Epithelial cell of umbilical artery (primary cell): ENCODE measurements around the gene YBX3. TPM values are rescaled to one million over a fixed set of nuclear protein-coding genes. Genes with fewer than 3 reads are reported as not detected.

Source experiments
- total RNA-seq: library from RNA; depleted of rRNA; stranded (reverse); fragments of >200 nt; gene quantifications from 2 replicates; pipeline ENCODE4 v1.2.3, GENCODE V29; 2014

The YBX3 gene
- 156 and 217 TPM in 2 replicates for total RNA-seq

GRCh38 chr12:10722905-10723746 is at the start of gene YBX3:
TSS of gene YBX3 (minus strand) at chr12:10723323. CDS start at chr12:10723111, 212 bp downstream.

GRCh38 chr12:10673659-10674384 is 49.3 kb downstream of the YBX3 start, which contains the start of gene STYK1:
TSS of gene STYK1 (minus strand) at chr12:10674052. CDS start at chr12:10634618, 39,434 bp downstream.

Other genes starting within 250 kb of the YBX3 start
- gene EIF2S3B, start 217.4 kb downstream of the YBX3 start, total RNA-seq, result 1.3 and 1.5 TPM in 2 replicates
- gene MAGOHB, start 109.7 kb downstream of the YBX3 start, total RNA-seq, result 16.2 and 21.4 TPM in 2 replicates
- 5.0 and 14.3 TPM in 2 replicates for gene STYK1, start 49.3 kb downstream of the YBX3 start, total RNA-seq
- not detected in 2 replicates for gene TAS2R7, start 79.3 kb upstream of the YBX3 start, total RNA-seq
- gene TAS2R8, start 84.0 kb upstream of the YBX3 start, total RNA-seq, result not detected in 2 replicates
- 0.32 TPM in 1 of 2 replicates, not detected in the other for gene TAS2R9, start 86.8 kb upstream of the YBX3 start, total RNA-seq
- gene TAS2R10, start 103.0 kb upstream of the YBX3 start, total RNA-seq, result 0.97 and 1.7 TPM in 2 replicates
- 0.61 TPM in 1 of 2 replicates, not detected in the other for gene PRR4, start 126.2 kb upstream of the YBX3 start, total RNA-seq
- 9.1 and 12.6 TPM in 2 replicates for gene PRH1, start 160.9 kb upstream of the YBX3 start, total RNA-seq
- 0.32 and 1.8 TPM in 2 replicates for gene TAS2R13, start 186.2 kb upstream of the YBX3 start, total RNA-seq
- not detected in 2 replicates for gene PRH2, start 205.9 kb upstream of the YBX3 start, total RNA-seq
- 1.3 and 2.4 TPM in 2 replicates for gene TAS2R14, start 215.9 kb upstream of the YBX3 start, total RNA-seq